HepG2 (cell line): ENCODE measurements around the gene P3H3. TPM values are rescaled to one million over a fixed set of nuclear protein-coding genes. Genes with fewer than 3 reads are reported as not detected.

Experiments used
- ARID2 ChIP-seq: sonication (generic); formaldehyde crosslinking; IDR thresholded peaks from 2 replicates; pipeline ENCODE4 v1.8.1; 2022; ENCODE audit warnings: mild to moderate bottlenecking, missing genetic modification reagents, borderline replicate concordance
- ATF7 ChIP-seq, 2 experiments: fragments of 450-650 bp in 1 of 2; sonication (generic) in 1 of 2; formaldehyde crosslinking in 1 of 2; IDR thresholded peaks; 2 replicates each; pipeline versions ENCODE4 v1.4.0 to v1.6.1; 2016 to 2020; ENCODE audit warnings: antibody characterized with exemption in 1 of 2, mild to moderate bottlenecking in 1 of 2, missing genetic modification reagents in 1 of 2
- EP300 ChIP-seq, 3 experiments: sonication (generic) in 1 of 3; formaldehyde crosslinking in 1 of 3; IDR thresholded peaks; 2 replicates each; pipeline versions ENCODE4 v1.5.1 to v1.6.1; 2011 to 2020; ENCODE audit warnings: low read depth in 2 of 3, low read length in 2 of 3, borderline replicate concordance in 1 of 3, improper control_type of control experiment in 1 of 3, mild to moderate bottlenecking in 1 of 3, missing genetic modification reagents in 1 of 3, moderate library complexity in 1 of 3
- HOXA3 ChIP-seq: sonication (generic); formaldehyde crosslinking; IDR thresholded peaks from 2 replicates; pipeline ENCODE4 v1.5.0; 2020; ENCODE audit warnings: missing genetic modification reagents
- RAD51 ChIP-seq: fragments of 450-650 bp; IDR thresholded peaks from 2 replicates; pipeline ENCODE4 v1.6.1; 2016; ENCODE audit warnings: borderline replicate concordance
- SAFB2 ChIP-seq: sonication (generic); formaldehyde crosslinking; IDR thresholded peaks from 2 replicates; pipeline ENCODE4 v1.5.1; 2020; ENCODE audit warnings: missing genetic modification reagents, low read depth, mild to moderate bottlenecking, borderline replicate concordance
- ZFP1 ChIP-seq: IDR thresholded peaks from 2 replicates; pipeline ENCODE4 v1.6.1; 2016
- ZMYM2 ChIP-seq: sonication (generic); formaldehyde crosslinking; IDR thresholded peaks from 2 replicates; pipeline ENCODE4 v1.8.0; 2022; ENCODE audit warnings: mild to moderate bottlenecking, missing genetic modification reagents
- ZNF296 ChIP-seq: sonication (generic); formaldehyde crosslinking; conservative IDR thresholded peaks from 2 replicates; pipeline ENCODE4 v1.5.0; 2020; ENCODE audit warnings: mild to moderate bottlenecking, missing genetic modification reagents
- ZNF550 ChIP-seq: sonication (generic); formaldehyde crosslinking; IDR thresholded peaks from 2 replicates; pipeline ENCODE4 v1.4.0; 2020; ENCODE audit warnings: mild to moderate bottlenecking, missing genetic modification reagents, borderline replicate concordance
- ZNF670 ChIP-seq: sonication (generic); formaldehyde crosslinking; IDR thresholded peaks from 2 replicates; pipeline ENCODE4 v1.8.0; 2022; ENCODE audit warnings: mild to moderate bottlenecking, missing genetic modification reagents, borderline replicate concordance
- ZNF737 ChIP-seq: sonication (generic); formaldehyde crosslinking; IDR thresholded peaks from 2 replicates; pipeline ENCODE4 v1.5.0; 2020; ENCODE audit warnings: missing genetic modification reagents, mild to moderate bottlenecking, borderline replicate concordance
- ZNF83 ChIP-seq: sonication (generic); formaldehyde crosslinking; IDR thresholded peaks from 2 replicates; pipeline ENCODE4 v1.4.0; 2020; ENCODE audit warnings: missing genetic modification reagents, mild to moderate bottlenecking, borderline replicate concordance
- ZNF883 ChIP-seq: sonication (generic); formaldehyde crosslinking; IDR thresholded peaks from 2 replicates; pipeline ENCODE4 v1.5.1; 2020; ENCODE audit warnings: mild to moderate bottlenecking, missing genetic modification reagents; ENCODE audit errors: not compliant biosample characterization
- polyA plus RNA-seq, 8 experiments: library from polyadenylated mRNA; depleted of rRNA in 3 of 8; stranded (reverse) in 7 of 8; unstranded in 1 of 8; fragments of >200 nt; fragmentation: Illumina TruSeq in 4 of 8; extraction: Trizol in 4 of 8; gene quantifications; 2 replicates each; pipeline versions ENCODE4 v1.2.1 to v1.2.3, GENCODE V29; 2011 to 2016; ENCODE audit warnings: low read depth in 4 of 8, missing spikeins in 1 of 8, mixed read lengths in 1 of 8; ENCODE audit not compliant: insufficient read depth in 1 of 8
- total RNA-seq, 5 experiments: library from RNA; depleted of rRNA; stranded (reverse); fragments of >200 nt; fragmentation: Illumina TruSeq; extraction: Trizol; gene quantifications; 2 replicates each; pipeline ENCODE4 v1.2.3, GENCODE V29; 2016; ENCODE audit warnings: low read depth in 1 of 5
- TF ChIP-seq, protein P1 (sequence below), 2 experiments: sonication (generic) in 1 of 2; formaldehyde crosslinking in 1 of 2; IDR thresholded peaks; 2 replicates each; pipeline versions ENCODE4 v1.4.0 to v1.6.1; 2018 to 2020; ENCODE audit warnings: missing genetic modification reagents in 2 of 2, borderline replicate concordance in 1 of 2, low read depth in 1 of 2, mild to moderate bottlenecking in 1 of 2, missing biosample characterization in 1 of 2
- TF ChIP-seq, protein P2 (sequence below): sonication (generic); formaldehyde crosslinking; IDR thresholded peaks from 2 replicates; pipeline ENCODE4; 2020; ENCODE audit warnings: missing genetic modification reagents, mild to moderate bottlenecking, borderline replicate concordance
- TF ChIP-seq, protein P3 (sequence below): sonication (generic); formaldehyde crosslinking; IDR thresholded peaks from 2 replicates; pipeline ENCODE4 v1.4.0; 2020; ENCODE audit warnings: missing genetic modification reagents, mild to moderate bottlenecking, borderline replicate concordance

Gene P3H3
- total and polyA plus RNA-seq, 2 of the 13 experiments (the other 11 are each of a cell fraction or from before 2014, with no cell fraction given): 20.1 to 20.5 TPM

DNA sequence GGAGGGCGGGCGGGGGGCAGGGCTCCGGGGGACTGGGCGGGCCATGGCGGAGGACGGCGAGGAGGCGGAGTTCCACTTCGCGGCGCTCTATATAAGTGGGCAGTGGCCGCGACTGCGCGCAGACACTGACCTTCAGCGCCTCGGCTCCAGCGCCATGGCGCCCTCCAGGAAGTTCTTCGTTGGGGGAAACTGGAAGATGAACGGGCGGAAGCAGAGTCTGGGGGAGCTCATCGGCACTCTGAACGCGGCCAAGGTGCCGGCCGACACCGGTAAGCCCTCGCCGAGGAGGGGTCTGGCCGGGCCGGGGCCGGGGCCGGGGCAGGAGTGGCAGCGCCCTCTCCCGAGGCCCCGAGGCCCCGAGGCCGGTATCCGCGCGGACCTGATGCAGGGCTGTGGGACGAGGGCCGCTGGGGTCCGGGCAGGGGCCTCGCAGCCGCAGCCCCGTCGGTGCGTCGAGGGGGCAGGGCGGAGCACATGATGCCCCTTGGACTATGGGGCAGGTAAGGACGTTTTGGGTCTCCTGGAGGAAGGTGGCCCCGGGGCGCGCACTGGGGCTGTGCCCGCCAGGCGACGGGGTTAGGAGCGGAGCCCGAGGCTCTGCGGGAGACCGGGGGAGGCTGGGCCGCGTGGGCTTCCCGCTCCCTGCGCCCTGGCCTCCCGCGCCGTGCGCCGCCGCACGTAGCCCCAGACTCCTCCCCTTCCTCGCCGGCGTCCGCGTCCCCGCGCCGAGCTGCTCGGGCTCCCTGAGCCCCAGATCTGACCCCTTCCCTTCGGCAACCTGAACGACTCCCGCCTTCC, 39.4 kb downstream of the P3H3 start, which contains the start of gene TPI1 (continued):
- TF ChIP-seq ZNF296 (0 out of 2 replicates have a peak, but pooled peaks have one; percentile 36), ZNF83 (CRISPR knock-in tag) (0 out of 2 replicates have a peak, but pooled peaks have one; percentile 74), ZNF550 (CRISPR knock-in tag) (no peak), ZFP1 (no peak), ARID2 (CRISPR knock-in tag) (no peak), ZNF883 (CRISPR knock-in tag) (peak; percentile 69), ZMYM2 (no peak), EP300 (IDR thresholded peaks at IDR 0.05; ENCODE audit: low read depth in 2 of 2, low read length in 2 of 2) (no peak), EP300 (CRISPR knock-in tag; IDR thresholded peaks at IDR 0.05; ENCODE audit: borderline replicate concordance) (no peak), ZNF670 (CRISPR knock-in tag) (no peak), ZNF737 (CRISPR knock-in tag) (no peak), RAD51 (no peak), ATF7 (IDR thresholded peaks at IDR 0.05) (no peak), ATF7 (CRISPR knock-in tag; IDR thresholded peaks at IDR 0.05) (no peak), SAFB2 (no peak; the same call in 1 of the 2 replicates), HOXA3 (CRISPR knock-in tag) (no peak)
- TF ChIP-seq, protein P1, sequence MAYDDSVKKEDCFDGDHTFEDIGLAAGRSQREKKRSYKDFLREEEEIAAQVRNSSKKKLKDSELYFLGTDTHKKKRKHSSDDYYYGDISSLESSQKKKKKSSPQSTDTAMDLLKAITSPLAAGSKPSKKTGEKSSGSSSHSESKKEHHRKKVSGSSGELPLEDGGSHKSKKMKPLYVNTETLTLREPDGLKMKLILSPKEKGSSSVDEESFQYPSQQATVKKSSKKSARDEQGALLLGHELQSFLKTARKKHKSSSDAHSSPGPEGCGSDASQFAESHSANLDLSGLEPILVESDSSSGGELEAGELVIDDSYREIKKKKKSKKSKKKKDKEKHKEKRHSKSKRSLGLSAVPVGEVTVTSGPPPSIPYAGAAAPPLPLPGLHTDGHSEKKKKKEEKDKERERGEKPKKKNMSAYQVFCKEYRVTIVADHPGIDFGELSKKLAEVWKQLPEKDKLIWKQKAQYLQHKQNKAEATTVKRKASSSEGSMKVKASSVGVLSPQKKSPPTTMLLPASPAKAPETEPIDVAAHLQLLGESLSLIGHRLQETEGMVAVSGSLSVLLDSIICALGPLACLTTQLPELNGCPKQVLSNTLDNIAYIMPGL (CRISPR knock-in tag; IDR thresholded peaks at IDR 0.05; ENCODE audit: borderline replicate concordance in 1 of 2, low read depth in 1 of 2): peak; percentile 48 to 76; a peak in 3 of 4 replicates
- TF ChIP-seq, protein P2, sequence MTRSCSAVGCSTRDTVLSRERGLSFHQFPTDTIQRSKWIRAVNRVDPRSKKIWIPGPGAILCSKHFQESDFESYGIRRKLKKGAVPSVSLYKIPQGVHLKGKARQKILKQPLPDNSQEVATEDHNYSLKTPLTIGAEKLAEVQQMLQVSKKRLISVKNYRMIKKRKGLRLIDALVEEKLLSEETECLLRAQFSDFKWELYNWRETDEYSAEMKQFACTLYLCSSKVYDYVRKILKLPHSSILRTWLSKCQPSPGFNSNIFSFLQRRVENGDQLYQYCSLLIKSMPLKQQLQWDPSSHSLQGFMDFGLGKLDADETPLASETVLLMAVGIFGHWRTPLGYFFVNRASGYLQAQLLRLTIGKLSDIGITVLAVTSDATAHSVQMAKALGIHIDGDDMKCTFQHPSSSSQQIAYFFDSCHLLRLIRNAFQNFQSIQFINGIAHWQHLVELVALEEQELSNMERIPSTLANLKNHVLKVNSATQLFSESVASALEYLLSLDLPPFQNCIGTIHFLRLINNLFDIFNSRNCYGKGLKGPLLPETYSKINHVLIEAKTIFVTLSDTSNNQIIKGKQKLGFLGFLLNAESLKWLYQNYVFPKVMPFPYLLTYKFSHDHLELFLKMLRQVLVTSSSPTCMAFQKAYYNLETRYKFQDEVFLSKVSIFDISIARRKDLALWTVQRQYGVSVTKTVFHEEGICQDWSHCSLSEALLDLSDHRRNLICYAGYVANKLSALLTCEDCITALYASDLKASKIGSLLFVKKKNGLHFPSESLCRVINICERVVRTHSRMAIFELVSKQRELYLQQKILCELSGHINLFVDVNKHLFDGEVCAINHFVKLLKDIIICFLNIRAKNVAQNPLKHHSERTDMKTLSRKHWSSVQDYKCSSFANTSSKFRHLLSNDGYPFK: no peak
- TF ChIP-seq, protein P3, sequence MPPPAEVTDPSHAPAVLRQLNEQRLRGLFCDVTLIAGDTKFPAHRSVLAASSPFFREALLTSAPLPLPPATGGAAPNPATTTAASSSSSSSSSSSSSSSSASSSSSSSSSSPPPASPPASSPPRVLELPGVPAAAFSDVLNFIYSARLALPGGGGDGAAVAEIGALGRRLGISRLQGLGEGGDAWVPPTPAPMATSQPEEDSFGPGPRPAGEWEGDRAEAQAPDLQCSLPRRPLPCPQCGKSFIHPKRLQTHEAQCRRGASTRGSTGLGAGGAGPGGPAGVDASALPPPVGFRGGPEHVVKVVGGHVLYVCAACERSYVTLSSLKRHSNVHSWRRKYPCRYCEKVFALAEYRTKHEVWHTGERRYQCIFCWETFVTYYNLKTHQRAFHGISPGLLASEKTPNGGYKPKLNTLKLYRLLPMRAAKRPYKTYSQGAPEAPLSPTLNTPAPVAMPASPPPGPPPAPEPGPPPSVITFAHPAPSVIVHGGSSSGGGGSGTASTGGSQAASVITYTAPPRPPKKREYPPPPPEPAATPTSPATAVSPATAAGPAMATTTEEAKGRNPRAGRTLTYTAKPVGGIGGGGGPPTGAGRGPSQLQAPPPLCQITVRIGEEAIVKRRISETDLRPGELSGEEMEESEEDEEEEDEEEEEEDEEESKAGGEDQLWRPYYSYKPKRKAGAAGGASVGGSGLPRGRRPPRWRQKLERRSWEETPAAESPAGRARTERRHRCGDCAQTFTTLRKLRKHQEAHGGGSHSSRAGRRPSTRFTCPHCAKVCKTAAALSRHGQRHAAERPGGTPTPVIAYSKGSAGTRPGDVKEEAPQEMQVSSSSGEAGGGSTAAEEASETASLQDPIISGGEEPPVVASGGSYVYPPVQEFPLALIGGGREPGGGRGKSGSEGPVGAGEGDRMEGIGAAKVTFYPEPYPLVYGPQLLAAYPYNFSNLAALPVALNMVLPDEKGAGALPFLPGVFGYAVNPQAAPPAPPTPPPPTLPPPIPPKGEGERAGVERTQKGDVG (CRISPR knock-in tag): no peak
